ENCODE measurements around the gene RCAN2. TPM values are rescaled to one million over a fixed set of nuclear protein-coding genes. Genes with fewer than 3 reads are reported as not detected.

RCAN2 gene
- total and polyA plus RNA-seq, 9 donors = 12.0 to 75.3 (median 16.7) TPM

- no peak for TF ChIP-seq EP300 (IDR thresholded peaks at IDR 0.05)
- no peak for TF ChIP-seq POLR2A (IDR thresholded peaks at IDR 0.05)
- TF ChIP-seq CTCF (IDR thresholded peaks at IDR 0.05) = no peak
- no peak for DNase-seq
- WGBS, 3 donors = 77 to 80% (median 78%) methylated on average over 6 of the region's 6 CpGs
- H3K4me3 ChIP-seq = no peak overlapping the region
- no peaks in the 10 kb centered on the region for H3K4me1 ChIP-seq (ENCODE audit: insufficient read depth)
- intact Hi-C loops (cut with DNase I) = loop anchor here in 3 of 4 donors (5.0 to 10.0 kb wide), 4 partner anchors 192 to 562 kb away; no protein-coding TSS in a partner anchor
- H3K9me3 ChIP-seq = no peaks in the 10 kb centered on the region
- no peaks in the 10 kb centered on the region for H3K36me3 ChIP-seq
- H3K27me3 ChIP-seq = no peaks in the 10 kb centered on the region
- no peak overlapping the region for H3K27ac ChIP-seq
These were observed 270.7 kb downstream of the RCAN2 start for GRCh38 chr6:46220352-46221221.

- Histone ChIP-seq H3K4me3 (no peak overlapping the region), H3K9me3 (no peaks in the 10 kb centered on the region), H3K27ac (no peak overlapping the region), H3K4me1 (ENCODE audit: insufficient read depth) (no peaks in the 10 kb centered on the region), H3K27me3 (no peaks in the 10 kb centered on the region), H3K36me3 (no peaks in the 10 kb centered on the region)
- intact Hi-C loops (cut with DNase I) = loop anchor here (5.0 to 10.0 kb wide), 7 partner anchors 178 to 565 kb away; no protein-coding TSS in a partner anchor
- no peak for TF ChIP-seq EP300 (IDR thresholded peaks at IDR 0.05)
- TF ChIP-seq POLR2A (IDR thresholded peaks at IDR 0.05) = no peak
- no peak for TF ChIP-seq CTCF (IDR thresholded peaks at IDR 0.05)
- DNase-seq = no peak
These were observed 271.6 kb downstream of the RCAN2 start for GRCh38 chr6:46219661-46220060.

- Histone ChIP-seq H3K4me3 (no peak overlapping the region), H3K27ac (no peak overlapping the region), H3K36me3 (no peaks in the 10 kb centered on the region), H3K4me1 (ENCODE audit: insufficient read depth) (no peaks in the 10 kb centered on the region), H3K27me3 (no peaks in the 10 kb centered on the region), H3K9me3 (no peaks in the 10 kb centered on the region)
- intact Hi-C loops (cut with DNase I) = loop anchor here in 3 of 4 donors (5.0 to 10.0 kb wide), 3 partner anchors 179 to 566 kb away; no protein-coding TSS in a partner anchor
- WGBS, 3 donors = 91 to 95% (median 91%) methylated on average over 2 of the region's 2 CpGs
- no peak for TF ChIP-seq EP300 (IDR thresholded peaks at IDR 0.05)
- DNase-seq = no peak
These were observed 272.8 kb downstream of the RCAN2 start for GRCh38 chr6:46218457-46218856.

- TF ChIP-seq EP300 (IDR thresholded peaks at IDR 0.05) (peak; percentile 95), CTCF (IDR thresholded peaks at IDR 0.05) (no peak)
- no peaks in the 10 kb centered on the region for H3K9me3 ChIP-seq
- no peaks in the 10 kb centered on the region for H3K4me1 ChIP-seq (ENCODE audit: insufficient read depth)
- no peak overlapping the region for H3K4me3 ChIP-seq
- no peak for DNase-seq
- 63 to 69% (median 69%) methylated on average over 5 of the region's 5 CpGs for WGBS, 3 donors
- no peak overlapping the region for H3K27ac ChIP-seq
- no peaks in the 10 kb centered on the region for H3K36me3 ChIP-seq
- no peaks in the 10 kb centered on the region for H3K27me3 ChIP-seq
- intact Hi-C loops (cut with DNase I) = loop anchor here in 3 of 4 donors (5.0 to 10.0 kb wide), 3 partner anchors 180 to 567 kb away; no protein-coding TSS in a partner anchor
These were observed 273.5 kb downstream of the RCAN2 start for GRCh38 chr6:46217671-46218131.

- H3K36me3 ChIP-seq = no peaks in the 10 kb centered on the region
- no peaks in the 10 kb centered on the region for H3K27me3 ChIP-seq
- DNase-seq = no peak
- intact Hi-C loops (cut with DNase I) = loop anchor here in 3 of 4 donors (5.0 to 10.0 kb wide), 3 partner anchors 180 to 568 kb away; no protein-coding TSS in a partner anchor
- TF ChIP-seq EP300 (IDR thresholded peaks at IDR 0.05) (no peak), CTCF (IDR thresholded peaks at IDR 0.05) (no peak), POLR2A (IDR thresholded peaks at IDR 0.05) (no peak)
- H3K4me3 ChIP-seq = no peak overlapping the region
- no peaks in the 10 kb centered on the region for H3K9me3 ChIP-seq
- no peak overlapping the region for H3K27ac ChIP-seq
- H3K4me1 ChIP-seq (ENCODE audit: insufficient read depth) = no peaks in the 10 kb centered on the region
- 88 to 91% (median 89%) methylated on average over 2 of the region's 2 CpGs for WGBS, 3 donors
These were observed 274.4 kb downstream of the RCAN2 start for GRCh38 chr6:46216879-46217278.

Measured in ovary (tissue), 9 donors.